IPS DF 19.7 (cell line): ENCODE measurements around the gene GNAZ.

Experiments
- DNase-seq: peaks from one replicate; pipeline ENCODE4 v3.0.0-alpha.2; 2013; ENCODE audit warnings: low read depth, low spot score

GNAZ gene

GRCh38 chr22:23092217-23092955, 22.1 kb downstream of the GNAZ start:
- DNase-seq = no peak

- no peak for DNase-seq
Observed at GRCh38 chr22:23093051-23093788, 22.9 kb downstream of the GNAZ start.

GRCh38 chr22:23094260-23094659, 23.9 kb downstream of the GNAZ start:
- no peak for DNase-seq

GRCh38 chr22:23094695-23095681, 24.7 kb downstream of the GNAZ start:
- DNase-seq = no peak

GRCh38 chr22:23095733-23096342, 25.5 kb downstream of the GNAZ start:
- no peak for DNase-seq

GRCh38 chr22:23097412-23098229, 27.3 kb downstream of the GNAZ start:
- DNase-seq = no peak

GRCh38 chr22:23098230-23098705, 27.9 kb downstream of the GNAZ start:
- DNase-seq = no peak

- no peak for DNase-seq
Observed at GRCh38 chr22:23098718-23099530, 28.6 kb downstream of the GNAZ start.

GRCh38 chr22:23099531-23099804, 29.1 kb downstream of the GNAZ start:
- no peak for DNase-seq

- DNase-seq = no peak
Observed at GRCh38 chr22:23100124-23100801, 29.9 kb downstream of the GNAZ start.

- no peak for DNase-seq
Observed at GRCh38 chr22:23101524-23101923, 31.2 kb downstream of the GNAZ start.

GRCh38 chr22:23102002-23102655, 31.8 kb downstream of the GNAZ start:
- no peak for DNase-seq

- no peak for DNase-seq
Observed at GRCh38 chr22:23102776-23103175, 32.5 kb downstream of the GNAZ start.

- DNase-seq = no peak
Observed at GRCh38 chr22:23103199-23103954, 33.1 kb downstream of the GNAZ start.

- DNase-seq = no peak
Observed at GRCh38 chr22:23104187-23104971, 34.1 kb downstream of the GNAZ start.

- no peak for DNase-seq
Observed at GRCh38 chr22:23105304-23105703, 35.0 kb downstream of the GNAZ start.

GRCh38 chr22:23105919-23106318, 35.6 kb downstream of the GNAZ start:
- no peak for DNase-seq
